ENCODE measurements around the gene CSNK1G1.
"Not testable (repeated sequence)": the region's sequence is repeated elsewhere in the genome, so short reads cannot be mapped to it uniquely, and the experiment has no call there.

CSNK1G1 gene

GRCh38 chr15:64122444-64122843, 233.5 kb downstream of the CSNK1G1 start:
- no peak for DNase-seq

- DNase-seq = no peak
Measured at GRCh38 chr15:64121614-64122013, 234.4 kb downstream of the CSNK1G1 start.

GRCh38 chr15:64120322-64120721, 235.7 kb downstream of the CSNK1G1 start:
- not testable (repeated sequence) for DNase-seq

- DNase-seq = no peak
Measured at GRCh38 chr15:64117759-64118487, 238.1 kb downstream of the CSNK1G1 start.

Data from hematopoietic multipotent progenitor cell treated with erythropoietin and hydrocortisone succinate and interleukin-3 and kit ligand, for 4 days (in vitro differentiated cells).